OCI-M2 (cell line): ENCODE measurements around the gene PTGDS.

ENCODE experiments used
- DNase-seq: peaks from one replicate; lab custom pipeline; 2025; ENCODE audit not compliant: unreplicated experiment; lab: John Stamatoyannopoulos, UW

Gene PTGDS

GRCh38 chr9:136957461-136957860, 19.8 kb upstream of the PTGDS start:
- DNase-seq: no peak

DNA sequence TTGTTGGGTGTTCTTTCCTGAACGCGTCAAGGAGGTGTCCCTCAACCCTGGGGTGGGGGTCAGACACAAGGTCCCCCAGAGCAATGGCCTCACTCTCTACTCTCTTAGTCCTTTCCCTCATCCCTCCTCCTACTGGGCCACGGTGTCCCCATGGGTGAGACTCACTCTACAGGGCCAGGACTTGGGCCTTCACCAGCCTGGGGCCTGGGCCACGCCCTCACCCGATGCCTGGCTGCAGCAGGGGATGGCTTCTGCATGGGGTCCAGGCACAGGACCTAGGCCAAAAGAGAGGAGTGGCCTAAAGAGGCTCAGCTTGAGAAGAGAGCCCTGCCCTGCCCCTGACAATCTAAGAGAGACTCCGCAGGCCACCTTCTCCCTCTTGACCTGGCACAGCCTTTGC, 19.4 kb upstream of the PTGDS start:
- no peak for DNase-seq

DNA sequence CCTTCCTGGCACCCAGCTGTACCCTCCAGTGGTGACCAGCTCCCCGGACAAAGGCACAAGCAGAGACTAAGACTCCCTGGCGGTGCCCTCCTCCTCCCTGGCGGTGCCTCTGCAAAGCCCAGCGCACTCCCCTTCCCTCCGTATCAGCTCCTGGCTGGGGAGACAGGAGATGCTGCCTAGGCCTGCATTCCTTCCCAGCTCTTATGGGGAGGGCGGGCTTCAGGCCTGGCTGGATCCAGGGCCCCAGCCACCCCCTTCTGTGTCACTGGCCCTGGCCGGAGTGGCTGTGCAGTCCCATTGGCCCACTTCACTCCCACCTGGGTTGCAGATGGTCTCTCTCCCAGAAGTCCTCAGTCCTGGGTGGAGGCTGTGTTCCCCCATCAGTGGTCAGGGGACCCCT, 18.8 kb upstream of the PTGDS start:
- no peak for DNase-seq

GRCh38 chr9:136958898-136959850, 18.1 kb upstream of the PTGDS start:
- DNase-seq: no peak

GRCh38 chr9:136960212-136960937, 16.9 kb upstream of the PTGDS start:
- DNase-seq: no peak

DNA sequence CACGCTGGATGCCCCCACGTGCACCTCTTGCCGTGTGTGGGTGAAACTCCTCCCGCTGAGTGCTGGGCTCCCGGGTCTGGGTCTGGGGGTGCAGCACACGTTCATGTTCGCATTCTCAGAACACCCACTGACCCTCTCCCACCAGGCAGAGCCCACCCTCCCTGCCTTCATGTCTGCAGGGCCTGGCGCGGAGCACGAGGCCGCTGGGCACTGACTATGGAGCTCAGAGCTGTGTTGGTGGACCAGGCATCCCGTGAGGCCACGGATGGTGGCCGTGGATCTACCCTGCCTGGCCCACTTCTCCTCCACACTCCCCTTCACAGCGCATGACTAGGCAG, 16.4 kb upstream of the PTGDS start:
- DNase-seq: no peak

DNA sequence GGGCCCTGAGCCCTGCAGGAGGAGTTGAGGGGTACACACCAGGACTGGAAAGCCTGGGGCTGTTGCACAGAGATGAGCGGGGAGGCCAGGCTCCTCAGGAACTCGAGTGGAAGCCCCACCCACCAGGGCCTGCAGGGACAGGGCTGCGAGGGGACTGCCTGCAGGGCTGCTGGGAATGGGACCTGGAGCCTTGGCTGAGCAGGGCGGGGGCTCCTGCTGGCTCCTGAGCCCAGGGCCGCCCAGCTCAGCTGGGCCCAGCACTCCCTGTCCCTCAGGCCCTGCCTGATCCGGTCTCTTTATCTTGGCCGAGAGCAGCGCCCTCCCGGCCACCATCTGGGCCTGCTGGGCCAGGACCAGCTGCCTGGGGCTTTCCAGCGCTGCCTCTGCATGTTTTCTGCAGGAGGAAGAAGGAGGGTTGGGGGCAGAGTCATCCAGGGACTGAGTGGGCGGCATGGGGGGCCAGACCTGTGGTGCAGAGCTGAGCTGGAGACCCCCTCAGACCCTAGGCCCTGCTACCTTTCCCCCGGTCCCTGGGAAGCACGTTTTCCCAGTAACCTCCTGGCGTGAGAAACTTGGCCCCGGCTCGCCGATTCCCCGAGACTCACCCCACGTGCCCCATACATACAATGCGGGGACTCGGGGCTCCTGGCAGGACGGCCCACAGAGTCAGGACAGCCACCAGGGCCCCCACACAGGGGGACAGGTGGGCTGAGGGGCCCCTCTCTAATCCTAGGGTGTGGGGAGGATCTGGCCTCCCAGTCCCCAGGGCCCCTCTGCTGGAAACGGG, 15.8 kb upstream of the PTGDS start:
- DNase-seq: no peak

- no peak for DNase-seq
Measured at GRCh38 chr9:136962163-136962562, 15.1 kb upstream of the PTGDS start.

- DNase-seq: no peak
Measured at GRCh38 chr9:136962701-136963248, 14.5 kb upstream of the PTGDS start.

DNA sequence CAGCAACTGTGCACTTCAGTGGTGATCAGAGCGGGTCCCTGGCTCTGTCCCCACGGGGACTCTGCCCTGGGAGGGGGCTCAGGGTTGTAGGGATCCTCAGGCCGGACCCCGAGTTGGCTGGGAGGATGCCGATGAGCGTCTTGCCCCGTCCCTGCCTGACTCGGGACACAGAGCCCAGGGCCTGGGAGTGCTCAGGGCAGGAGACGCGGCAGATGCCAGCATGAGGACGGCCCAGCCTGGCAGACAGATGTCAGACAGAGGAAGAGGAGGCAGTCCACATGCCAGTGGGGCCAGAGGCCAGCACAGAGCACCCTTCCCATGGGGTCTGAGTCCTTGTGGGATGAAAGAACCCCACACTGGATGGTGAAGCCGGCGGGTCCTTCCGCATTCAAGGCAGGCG, 14.0 kb upstream of the PTGDS start:
- DNase-seq: no peak

- no peak for DNase-seq
Measured at GRCh38 chr9:136963751-136964150, 13.6 kb upstream of the PTGDS start.

- DNase-seq: no peak
Measured at GRCh38 chr9:136964171-136964689, 13.1 kb upstream of the PTGDS start.

DNA sequence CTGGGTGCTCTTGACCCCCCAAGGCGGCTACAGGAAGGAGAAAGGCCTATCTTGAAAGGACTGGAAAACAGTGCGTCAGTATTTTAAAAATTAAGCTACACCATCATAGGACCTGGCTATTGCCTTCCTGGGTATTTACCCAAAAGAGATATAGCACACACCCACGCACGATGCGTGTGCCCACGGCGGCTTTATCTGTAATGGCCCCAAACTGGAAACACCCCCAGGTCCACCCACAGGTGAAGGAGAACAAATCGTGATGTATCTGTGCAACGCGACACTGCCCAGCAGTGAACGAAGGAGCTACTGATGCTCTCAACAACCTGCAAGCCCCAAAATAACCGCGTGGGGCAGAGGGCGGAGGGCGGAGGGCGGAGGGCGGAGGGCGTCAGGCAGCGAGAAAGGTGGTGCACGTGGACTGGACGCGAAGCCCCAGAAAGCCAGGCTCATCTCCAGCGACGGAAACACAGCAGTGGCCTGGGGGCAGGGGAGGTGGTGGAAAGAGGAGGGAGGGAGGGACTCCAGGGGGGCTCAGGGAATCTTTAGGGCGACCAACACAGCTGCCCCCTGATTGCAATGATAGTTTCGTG, 12.4 kb upstream of the PTGDS start:
- DNase-seq: no peak

DNA sequence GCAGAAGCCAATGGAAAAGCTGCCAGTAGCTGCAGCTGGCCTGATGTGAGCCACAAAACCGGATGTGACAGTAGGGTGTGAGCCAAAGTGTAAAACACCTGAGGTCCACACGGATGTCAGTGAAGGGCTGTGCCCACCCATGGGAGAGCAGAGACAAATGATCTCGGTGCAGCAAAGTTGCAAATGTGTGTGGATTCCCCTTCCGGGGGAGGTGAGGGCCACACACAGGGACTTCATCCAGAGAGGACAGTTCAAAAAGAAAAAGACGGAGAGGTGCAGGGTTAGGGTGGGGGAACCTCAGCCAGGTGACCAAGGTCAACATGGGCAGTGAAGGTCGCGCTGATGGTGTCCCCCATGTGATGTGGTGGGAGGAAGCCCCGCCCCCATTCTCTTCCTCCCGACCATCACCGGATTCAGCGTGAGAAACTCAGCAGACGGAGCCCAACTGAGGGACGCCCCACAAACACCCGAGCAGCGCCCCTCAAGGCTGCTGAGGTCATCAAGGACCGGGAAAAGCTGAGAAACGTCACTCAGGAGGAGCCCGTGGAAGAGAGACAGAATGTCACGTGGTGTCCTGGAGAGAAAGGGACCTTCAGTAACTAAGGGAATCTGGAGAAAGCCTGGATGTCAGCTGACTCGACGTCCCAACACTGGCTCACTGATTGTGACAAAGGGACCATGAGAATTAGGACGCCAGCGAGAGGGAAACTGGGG, 11.4 kb upstream of the PTGDS start:
- no peak for DNase-seq

GRCh38 chr9:136968333-136969127, 8.8 kb upstream of the PTGDS start:
- no peak for DNase-seq

GRCh38 chr9:136969150-136969549, 8.2 kb upstream of the PTGDS start:
- DNase-seq: no peak

- no peak for DNase-seq
Measured at GRCh38 chr9:136969774-136970173, 7.5 kb upstream of the PTGDS start.

GRCh38 chr9:136970361-136970760, 6.9 kb upstream of the PTGDS start:
- DNase-seq: no peak

DNA sequence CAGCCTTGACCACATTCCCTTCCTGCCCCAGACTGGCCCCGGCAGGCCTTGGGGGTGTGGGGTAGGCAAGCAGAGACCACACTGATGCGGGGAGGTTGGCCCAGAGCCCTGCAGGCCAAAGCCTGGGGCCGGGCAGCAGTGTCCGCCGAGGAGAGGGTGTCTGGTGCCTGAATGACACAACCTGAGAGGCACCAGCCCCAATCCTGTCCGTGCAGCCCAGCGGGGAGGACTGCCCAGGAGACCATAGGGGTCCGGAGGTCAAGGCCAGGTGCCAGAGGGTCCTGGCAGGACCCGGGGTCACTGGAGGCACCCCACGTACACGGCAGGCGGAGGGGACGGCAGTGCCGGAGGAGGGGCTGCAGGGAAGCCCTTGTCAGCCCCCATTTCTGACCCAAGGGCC, 5.6 kb upstream of the PTGDS start:
- no peak for DNase-seq
